DND-41 (cell line): ENCODE measurements around the gene STARD13.

ENCODE experiments used
- ATAC-seq: fragments of 200-7000 bp; cut with Tn5 transposase; 3 replicates; pipeline ENCODE4 v1.9.1; 2021; ENCODE audit warnings: low read depth; ENCODE audit not compliant: insufficient read depth
- DNase-seq: peaks from one replicate; pipeline ENCODE4 v3.0.0-alpha.2; 2020
- H2AFZ ChIP-seq: 2 replicates; pipeline ENCODE4 v1.6.0; 2012; ENCODE audit warnings: low read depth, low read length
- H3K27ac ChIP-seq: 2 replicates; pipeline ENCODE4 v1.5.1; 2012; ENCODE audit warnings: low read length, inconsistent platforms
- H3K27me3 ChIP-seq: fragments of 200-600 bp; sonication (generic); 2 replicates; pipeline ENCODE4 v1.6.0; 2012; ENCODE audit warnings: low read length, mild to moderate bottlenecking, inconsistent platforms; ENCODE audit not compliant: insufficient read depth, poor library complexity
- H3K36me3 ChIP-seq: 2 replicates; pipeline ENCODE4 v1.5.1; 2012; ENCODE audit warnings: low read length, inconsistent platforms; ENCODE audit not compliant: insufficient read depth
- H3K4me1 ChIP-seq: 2 replicates; pipeline ENCODE4 v1.5.1; 2012; ENCODE audit warnings: mild to moderate bottlenecking, low read length; ENCODE audit not compliant: insufficient read depth
- H3K4me2 ChIP-seq: 2 replicates; pipeline ENCODE4 v1.6.0; 2012; ENCODE audit warnings: mild to moderate bottlenecking, moderate library complexity, low read length, inconsistent platforms; ENCODE audit not compliant: insufficient read depth
- H3K4me3 ChIP-seq, 2 experiments: fragments of 200-600 bp in 1 of 2; shearing (Covaris generic) in 1 of 2; 2 replicates each; pipeline ENCODE4 v1.5.1; 2012 to 2016; ENCODE audit warnings: inconsistent platforms in 2 of 2, low read length in 2 of 2, mild to moderate bottlenecking in 2 of 2, low read depth in 1 of 2, moderate library complexity in 1 of 2
- H3K79me2 ChIP-seq: 2 replicates; pipeline ENCODE4 v1.6.0; 2012; ENCODE audit warnings: low read length, inconsistent platforms; ENCODE audit not compliant: insufficient read depth
- H3K9ac ChIP-seq: 2 replicates; pipeline ENCODE4 v1.6.0; 2012; ENCODE audit warnings: low read depth, mild to moderate bottlenecking, inconsistent platforms, low read length, moderate library complexity
- H3K9me3 ChIP-seq: 2 replicates; pipeline ENCODE4 v1.5.1; 2012; ENCODE audit warnings: low read length, moderate library complexity, mild to moderate bottlenecking, inconsistent platforms; ENCODE audit not compliant: insufficient read depth, severe bottlenecking
- H4K20me1 ChIP-seq: 2 replicates; pipeline ENCODE4 v1.6.0; 2012; ENCODE audit warnings: low read length; ENCODE audit not compliant: insufficient read depth
- CTCF ChIP-seq: IDR thresholded peaks from 2 replicates; pipeline ENCODE4 v1.5.1; 2012; ENCODE audit warnings: borderline replicate concordance, low read length, moderate library complexity, mild to moderate bottlenecking; ENCODE audit not compliant: poor library complexity, severe bottlenecking; ENCODE audit errors: extremely low read depth
- EZH2 ChIP-seq: IDR thresholded peaks from 3 replicates; pipeline ENCODE4 v1.6.1; 2012; ENCODE audit warnings: borderline replicate concordance, low read depth, mild to moderate bottlenecking, moderate library complexity, low read length, inconsistent platforms; ENCODE audit not compliant: severe bottlenecking

Gene STARD13

GRCh38 chr13:33112766-33113165, 172.8 kb downstream of the STARD13 start:
- Histone ChIP-seq H4K20me1 (no peaks in the 10 kb centered on the region), H3K27ac (no peak overlapping the region), H3K4me1 (no peaks in the 10 kb centered on the region), H3K27me3 (no peaks in the 10 kb centered on the region), H3K79me2 (no peaks in the 10 kb centered on the region), H3K36me3 (no peaks in the 10 kb centered on the region), H3K9me3 (no peaks in the 10 kb centered on the region), H2AFZ (no peak overlapping the region), H3K4me2 (no peak overlapping the region), H3K4me3 (no peak overlapping the region), H3K9ac (no peak overlapping the region)
- TF ChIP-seq CTCF (no peak), EZH2 (no peak)
- ATAC-seq (no peak), DNase-seq (no peak)

- TF ChIP-seq CTCF (no peak), EZH2 (no peak)
- H3K79me2 ChIP-seq: no peaks in the 10 kb centered on the region
- no peak for ATAC-seq
- H3K27ac ChIP-seq: no peak overlapping the region
- no peak overlapping the region for H3K4me2 ChIP-seq
- H3K4me3 ChIP-seq: no peak overlapping the region
- H3K9ac ChIP-seq: no peak overlapping the region
- no peak for DNase-seq
- no peaks in the 10 kb centered on the region for H4K20me1 ChIP-seq
- H2AFZ ChIP-seq: no peak overlapping the region
- no peaks in the 10 kb centered on the region for H3K36me3 ChIP-seq
- H3K4me1 ChIP-seq: no peaks in the 10 kb centered on the region
- no peaks in the 10 kb centered on the region for H3K9me3 ChIP-seq
- no peaks in the 10 kb centered on the region for H3K27me3 ChIP-seq
Observed at GRCh38 chr13:33111414-33112110, 174.0 kb downstream of the STARD13 start.

GRCh38 chr13:33110713-33111413, 174.7 kb downstream of the STARD13 start:
- H3K27ac ChIP-seq: no peak overlapping the region
- no peak overlapping the region for H3K4me3 ChIP-seq

More at GRCh38 chr13:33110713-33111413, 174.7 kb downstream of the STARD13 start:
- no peaks in the 10 kb centered on the region for H3K79me2 ChIP-seq
- H3K9ac ChIP-seq: no peak overlapping the region
- no peak overlapping the region for H2AFZ ChIP-seq
- H4K20me1 ChIP-seq: no peaks in the 10 kb centered on the region
- DNase-seq: no peak
- no peaks in the 10 kb centered on the region for H3K9me3 ChIP-seq
- no peaks in the 10 kb centered on the region for H3K36me3 ChIP-seq
- H3K4me1 ChIP-seq: no peaks in the 10 kb centered on the region
- no peak for TF ChIP-seq EZH2
- TF ChIP-seq CTCF: no peak
- H3K4me2 ChIP-seq: no peak overlapping the region
- no peaks in the 10 kb centered on the region for H3K27me3 ChIP-seq
- no peak for ATAC-seq
